ENCODE data around the gene SHC2. TPM values are rescaled to one million over a fixed set of nuclear protein-coding genes. Genes with fewer than 3 reads are reported as not detected.

SHC2 gene
- polyA plus RNA-seq, 1 of the 3 experiments (the other 2 are of a cell fraction): 0.64 TPM

DNA sequence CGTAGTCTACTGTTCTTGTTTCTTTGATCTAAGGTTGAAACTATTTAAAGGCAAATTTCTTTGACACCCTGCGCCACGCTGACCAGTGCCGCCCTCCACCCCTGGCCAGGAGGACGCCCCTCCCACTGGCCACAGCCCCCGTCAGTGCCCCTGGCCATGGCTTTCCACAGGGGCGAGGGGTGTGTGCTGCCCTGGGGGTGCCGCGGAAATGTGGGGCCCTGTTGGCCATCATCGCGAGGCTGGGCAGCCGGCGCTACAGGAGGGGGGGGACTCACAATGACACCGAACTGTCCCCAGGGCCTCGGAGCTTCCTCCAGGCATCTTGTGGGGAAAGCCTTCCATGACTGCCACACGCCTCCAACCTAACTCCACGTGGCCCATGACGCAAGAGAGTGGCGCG, 10.9 kb downstream of the SHC2 start:
- H3K9ac ChIP-seq: no peak overlapping the region
- peaks cover 0 to 9% of the 10 kb centered on the region in 2 experiments; a peak in 1 of 4 replicates for H3K4me1 ChIP-seq (ENCODE audit: control insufficient read depth in 1 of 2, insufficient read depth in 2 of 2, low read depth in 1 of 2, low read length in 1 of 2)
- ChIA-PET CTCF (interaction anchor here (0.6 to 1.4 kb wide), 2 partner anchors 30 to 182 kb away, joined by 3 read pairs; no protein-coding TSS in a partner anchor), POLR2A (no interaction called here)
- H3K36me3 ChIP-seq (replicated peaks in 1 of 2; ENCODE audit: control insufficient read depth in 1 of 2, insufficient read depth in 2 of 2, low read length in 1 of 2): no peaks in the 10 kb centered on the region
- no peaks in the 10 kb centered on the region for H3K9me3 ChIP-seq
- no peak for DNase-seq
- H3F3A ChIP-seq (replicated peaks; ENCODE audit: insufficient read depth): peaks cover 13% of the 10 kb centered on the region
- H3K27me3 ChIP-seq (ENCODE audit: insufficient read depth): no peaks in the 10 kb centered on the region
- no peaks in the 10 kb centered on the region for H3K9me2 ChIP-seq
- H4K20me1 ChIP-seq (ENCODE audit: insufficient read depth): no peaks in the 10 kb centered on the region
- H3K4me3 ChIP-seq (ENCODE audit: low read depth in 2 of 2, low read length in 1 of 2): no peak overlapping the region
- no peak overlapping the region for H3K27ac ChIP-seq (ENCODE audit: low read depth in 2 of 2, low read length in 1 of 2)
- no peaks in the 10 kb centered on the region for H3K79me2 ChIP-seq (ENCODE audit: insufficient read depth)
- TF ChIP-seq EP300 (IDR thresholded peaks at IDR 0.05; ENCODE audit: borderline replicate concordance in 1 of 2, low read depth in 1 of 2, low read length in 1 of 2) (no peak), GATA2 (CRISPR knock-in tag; IDR thresholded peaks at IDR 0.05) (no peak), RFX5 (IDR thresholded peaks at IDR 0.05; ENCODE audit: low read length) (no peak), YY1 (IDR thresholded peaks at IDR 0.05; ENCODE audit: low read depth) (no peak), FOXM1 (IDR thresholded peaks at IDR 0.05; ENCODE audit: low read depth) (no peak), ELF1 (IDR thresholded peaks at IDR 0.05) (no peak), EZH2phosphoT487 (IDR thresholded peaks at IDR 0.05; ENCODE audit: borderline replicate concordance, low read depth) (no peak), TAF1 (IDR thresholded peaks at IDR 0.05; ENCODE audit: borderline replicate concordance, low read depth, low read length) (no peak)
- TF ChIP-seq, protein P1, sequence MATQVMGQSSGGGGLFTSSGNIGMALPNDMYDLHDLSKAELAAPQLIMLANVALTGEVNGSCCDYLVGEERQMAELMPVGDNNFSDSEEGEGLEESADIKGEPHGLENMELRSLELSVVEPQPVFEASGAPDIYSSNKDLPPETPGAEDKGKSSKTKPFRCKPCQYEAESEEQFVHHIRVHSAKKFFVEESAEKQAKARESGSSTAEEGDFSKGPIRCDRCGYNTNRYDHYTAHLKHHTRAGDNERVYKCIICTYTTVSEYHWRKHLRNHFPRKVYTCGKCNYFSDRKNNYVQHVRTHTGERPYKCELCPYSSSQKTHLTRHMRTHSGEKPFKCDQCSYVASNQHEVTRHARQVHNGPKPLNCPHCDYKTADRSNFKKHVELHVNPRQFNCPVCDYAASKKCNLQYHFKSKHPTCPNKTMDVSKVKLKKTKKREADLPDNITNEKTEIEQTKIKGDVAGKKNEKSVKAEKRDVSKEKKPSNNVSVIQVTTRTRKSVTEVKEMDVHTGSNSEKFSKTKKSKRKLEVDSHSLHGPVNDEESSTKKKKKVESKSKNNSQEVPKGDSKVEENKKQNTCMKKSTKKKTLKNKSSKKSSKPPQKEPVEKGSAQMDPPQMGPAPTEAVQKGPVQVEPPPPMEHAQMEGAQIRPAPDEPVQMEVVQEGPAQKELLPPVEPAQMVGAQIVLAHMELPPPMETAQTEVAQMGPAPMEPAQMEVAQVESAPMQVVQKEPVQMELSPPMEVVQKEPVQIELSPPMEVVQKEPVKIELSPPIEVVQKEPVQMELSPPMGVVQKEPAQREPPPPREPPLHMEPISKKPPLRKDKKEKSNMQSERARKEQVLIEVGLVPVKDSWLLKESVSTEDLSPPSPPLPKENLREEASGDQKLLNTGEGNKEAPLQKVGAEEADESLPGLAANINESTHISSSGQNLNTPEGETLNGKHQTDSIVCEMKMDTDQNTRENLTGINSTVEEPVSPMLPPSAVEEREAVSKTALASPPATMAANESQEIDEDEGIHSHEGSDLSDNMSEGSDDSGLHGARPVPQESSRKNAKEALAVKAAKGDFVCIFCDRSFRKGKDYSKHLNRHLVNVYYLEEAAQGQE (IDR thresholded peaks at IDR 0.05; ENCODE audit: low read depth, low read length): no peak
- TF ChIP-seq, protein P2, sequence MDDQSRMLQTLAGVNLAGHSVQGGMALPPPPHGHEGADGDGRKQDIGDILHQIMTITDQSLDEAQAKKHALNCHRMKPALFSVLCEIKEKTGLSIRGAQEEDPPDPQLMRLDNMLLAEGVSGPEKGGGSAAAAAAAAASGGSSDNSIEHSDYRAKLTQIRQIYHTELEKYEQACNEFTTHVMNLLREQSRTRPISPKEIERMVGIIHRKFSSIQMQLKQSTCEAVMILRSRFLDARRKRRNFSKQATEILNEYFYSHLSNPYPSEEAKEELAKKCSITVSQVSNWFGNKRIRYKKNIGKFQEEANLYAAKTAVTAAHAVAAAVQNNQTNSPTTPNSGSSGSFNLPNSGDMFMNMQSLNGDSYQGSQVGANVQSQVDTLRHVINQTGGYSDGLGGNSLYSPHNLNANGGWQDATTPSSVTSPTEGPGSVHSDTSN (IDR thresholded peaks at IDR 0.05): no peak
- TF ChIP-seq, protein P3, sequence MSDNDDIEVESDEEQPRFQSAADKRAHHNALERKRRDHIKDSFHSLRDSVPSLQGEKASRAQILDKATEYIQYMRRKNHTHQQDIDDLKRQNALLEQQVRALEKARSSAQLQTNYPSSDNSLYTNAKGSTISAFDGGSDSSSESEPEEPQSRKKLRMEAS (IDR thresholded peaks at IDR 0.05; ENCODE audit: low read depth): no peak
- TF ChIP-seq, protein P4, sequence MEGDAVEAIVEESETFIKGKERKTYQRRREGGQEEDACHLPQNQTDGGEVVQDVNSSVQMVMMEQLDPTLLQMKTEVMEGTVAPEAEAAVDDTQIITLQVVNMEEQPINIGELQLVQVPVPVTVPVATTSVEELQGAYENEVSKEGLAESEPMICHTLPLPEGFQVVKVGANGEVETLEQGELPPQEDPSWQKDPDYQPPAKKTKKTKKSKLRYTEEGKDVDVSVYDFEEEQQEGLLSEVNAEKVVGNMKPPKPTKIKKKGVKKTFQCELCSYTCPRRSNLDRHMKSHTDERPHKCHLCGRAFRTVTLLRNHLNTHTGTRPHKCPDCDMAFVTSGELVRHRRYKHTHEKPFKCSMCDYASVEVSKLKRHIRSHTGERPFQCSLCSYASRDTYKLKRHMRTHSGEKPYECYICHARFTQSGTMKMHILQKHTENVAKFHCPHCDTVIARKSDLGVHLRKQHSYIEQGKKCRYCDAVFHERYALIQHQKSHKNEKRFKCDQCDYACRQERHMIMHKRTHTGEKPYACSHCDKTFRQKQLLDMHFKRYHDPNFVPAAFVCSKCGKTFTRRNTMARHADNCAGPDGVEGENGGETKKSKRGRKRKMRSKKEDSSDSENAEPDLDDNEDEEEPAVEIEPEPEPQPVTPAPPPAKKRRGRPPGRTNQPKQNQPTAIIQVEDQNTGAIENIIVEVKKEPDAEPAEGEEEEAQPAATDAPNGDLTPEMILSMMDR (IDR thresholded peaks at IDR 0.05): no peak
- no peak overlapping the region for H3K4me2 ChIP-seq
- WGBS (ENCODE audit: low lambda C conversion rate): 92% methylated on average over 14 of the region's 20 CpGs
- no peak overlapping the region for H2AFZ ChIP-seq (ENCODE audit: low read depth)
